GM12873 (cell line): ENCODE measurements around the gene PHOSPHO2.

Experiments
- CTCF ChIP-seq: IDR thresholded peaks from 2 replicates; pipeline ENCODE4 v1.5.1; 2012; ENCODE audit warnings: low read depth, mild to moderate bottlenecking, moderate library complexity, low read length, control low read depth; ENCODE audit not compliant: insufficient read depth; ENCODE audit errors: missing control alignments

PHOSPHO2 gene

GRCh38 chr2:169702996-169703395 lies 8.7 kb downstream of the PHOSPHO2 start:
- TF ChIP-seq CTCF: no peak

- TF ChIP-seq CTCF: no peak
These were observed 10.0 kb downstream of the PHOSPHO2 start for GRCh38 chr2:169704160-169704708.

GRCh38 chr2:169705927-169706326 lies 11.7 kb downstream of the PHOSPHO2 start:
- TF ChIP-seq CTCF: no peak

- no peak for TF ChIP-seq CTCF
These were observed 13.4 kb downstream of the PHOSPHO2 start for GRCh38 chr2:169707626-169708025.

GRCh38 chr2:169709331-169709730 lies 15.1 kb downstream of the PHOSPHO2 start:
- TF ChIP-seq CTCF: no peak

GRCh38 chr2:169709981-169710380 lies 15.7 kb downstream of the PHOSPHO2 start:
- no peak for TF ChIP-seq CTCF

GRCh38 chr2:169711751-169712509 lies 17.7 kb downstream of the PHOSPHO2 start:
- no peak for TF ChIP-seq CTCF
